Esophagus squamous epithelium (tissue), 5 donors: ENCODE data around the gene SCAMP1. TPM values are rescaled to one million over a fixed set of nuclear protein-coding genes. Genes with fewer than 3 reads are reported as not detected.

Experiments
- DNase-seq: peaks from one replicate; lab custom pipeline; 2025; lab: John Stamatoyannopoulos, UW
- H3K27ac ChIP-seq, 4 donors: fragments of 200-600 bp; sonication (generic); one replicate each; pipeline ENCODE4 v1.5.1; 2016 to 2019; ENCODE audit warnings: mild to moderate bottlenecking in 1 of 4
- H3K27me3 ChIP-seq, 4 donors: fragments of 200-600 bp; sonication (generic); 1 replicate in 3 of 4; 2 replicates in 1 of 4; pipeline versions ENCODE4 v1.5.1 to v1.6.0; 2017 to 2021; ENCODE audit warnings: antibody characterized with exemption in 1 of 4
- H3K36me3 ChIP-seq, 3 donors: fragments of 200-600 bp; sonication (generic); one replicate each; pipeline ENCODE4 v1.5.1; 2016 to 2019
- H3K4me1 ChIP-seq, 3 donors: fragments of 200-600 bp; sonication (generic); one replicate each; pipeline ENCODE4 v1.5.1; 2017 to 2019
- H3K4me3 ChIP-seq, 4 donors: fragments of 200-600 bp; sonication (generic); 1 replicate in 3 of 4; 2 replicates in 1 of 4; pipeline ENCODE4 v1.5.1; 2016 to 2019; ENCODE audit warnings: mild to moderate bottlenecking in 2 of 4, moderate library complexity in 1 of 4
- H3K9me3 ChIP-seq, 3 donors: fragments of 200-600 bp; sonication (generic); one replicate each; pipeline ENCODE4 v1.5.1; 2016 to 2019
- CTCF ChIP-seq, 6 experiments: fragments of 450-650 bp in 4 of 6; fragments of 200-600 bp in 2 of 6; sonication (generic) in 2 of 6; IDR thresholded peaks; one replicate each; pipeline ENCODE4 v1.5.1; 2016 to 2019; ENCODE audit warnings: antibody characterized with exemption in 6 of 6, mild to moderate bottlenecking in 4 of 6, moderate library complexity in 4 of 6
- POLR2A ChIP-seq, 4 donors: fragments of 450-650 bp; IDR thresholded peaks; one replicate each; pipeline ENCODE4 v1.6.1; 2017; ENCODE audit warnings: antibody characterized with exemption in 4 of 4, mild to moderate bottlenecking in 4 of 4, moderate library complexity in 3 of 4
- WGBS, 2 donors: methylation state at CpG; one replicate each; pipeline ENCODE4 v1.1.5; 2018; 5-methylcytosine and 5-hydroxymethylcytosine counted together
- intact Hi-C: fragments of 100-400 bp; cut with DNase I; formaldehyde crosslinking; loops from one replicate; pipeline ENCODE4 v1.15.0; 2022
- total RNA-seq, 4 donors: library from RNA; depleted of rRNA; stranded (reverse); fragments of >200 nt; gene quantifications; one replicate each; pipeline ENCODE4 v1.1.0, GENCODE V29; 2016
- donor health status: DM: yes; HTN: yes; CAD: no.

SCAMP1 gene
- total RNA-seq, 4 donors from 2014 or later: 15.2 to 27.6 (median 21.3) TPM

- Histone ChIP-seq H3K36me3 (no peaks in the 10 kb centered on the region), H3K4me3 (peak overlapping the region; percentile 25 to 63 (median 48)), H3K27ac (peak overlapping the region; percentile 44 to 73 (median 64)), H3K27me3 (peaks cover 0 to 19% (median 0%) of the 10 kb centered on the region in 4 donors), H3K9me3 (no peaks in the 10 kb centered on the region), H3K4me1 (peaks cover 21 to 51% (median 24%) of the 10 kb centered on the region in 3 donors)
- peak in 1 of 6 experiments; percentile 12 for TF ChIP-seq CTCF (IDR thresholded peaks at IDR 0.05)
- TF ChIP-seq POLR2A (IDR thresholded peaks at IDR 0.05): peak in 1 of 4 donors; percentile 35
- DNase-seq: no peak
- WGBS, 2 donors: 4 to 17% methylated on average over 11 to 17 of the region's 61 CpGs
- intact Hi-C loops: no loop called here
Measured at GRCh38 chr5:78509884-78510769, 149.7 kb downstream of the SCAMP1 start.

- DNase-seq: no peak
- peak overlapping the region in 3 of 4 donors; percentile 23 to 73 (median 45) for H3K27ac ChIP-seq
- H3K4me3 ChIP-seq: no peak overlapping the region
- WGBS, 2 donors: 83% methylated on average over 10 of the region's 10 CpGs
- intact Hi-C loops: no loop called here
- peaks cover 0 to 19% (median 0%) of the 10 kb centered on the region in 4 donors for H3K27me3 ChIP-seq
- no peaks in the 10 kb centered on the region for H3K36me3 ChIP-seq
- no peaks in the 10 kb centered on the region for H3K9me3 ChIP-seq
- no peak for TF ChIP-seq POLR2A (IDR thresholded peaks at IDR 0.05)
- TF ChIP-seq CTCF (IDR thresholded peaks at IDR 0.05): no peak
- H3K4me1 ChIP-seq: peaks cover 12 to 39% (median 14%) of the 10 kb centered on the region in 3 donors
Measured at GRCh38 chr5:78511121-78511906, 150.9 kb downstream of the SCAMP1 start.

- H3K27me3 ChIP-seq: peaks cover 0 to 19% (median 0%) of the 10 kb centered on the region in 4 donors
- no peaks in the 10 kb centered on the region for H3K36me3 ChIP-seq
- peaks cover 9 to 32% (median 10%) of the 10 kb centered on the region in 3 donors for H3K4me1 ChIP-seq
- no peak overlapping the region for H3K4me3 ChIP-seq
- H3K27ac ChIP-seq: no peak overlapping the region
- H3K9me3 ChIP-seq: no peaks in the 10 kb centered on the region
- intact Hi-C loops: no loop called here
- 80 to 97% methylated on average over 3 of the region's 3 CpGs for WGBS, 2 donors
- DNase-seq: no peak
- TF ChIP-seq CTCF (IDR thresholded peaks at IDR 0.05): no peak
- no peak for TF ChIP-seq POLR2A (IDR thresholded peaks at IDR 0.05)
Measured at GRCh38 chr5:78512435-78512834, 152.0 kb downstream of the SCAMP1 start.

GRCh38 chr5:78513441-78513840, 153.0 kb downstream of the SCAMP1 start:
- no peaks in the 10 kb centered on the region for H3K9me3 ChIP-seq
- H3K27me3 ChIP-seq: peaks cover 0 to 19% (median 0%) of the 10 kb centered on the region in 4 donors
- H3K36me3 ChIP-seq: no peaks in the 10 kb centered on the region
- intact Hi-C loops: no loop called here
- no peak overlapping the region for H3K4me3 ChIP-seq
- no peak for TF ChIP-seq CTCF (IDR thresholded peaks at IDR 0.05)
- TF ChIP-seq POLR2A (IDR thresholded peaks at IDR 0.05): no peak
- 73 to 86% methylated on average over 6 of the region's 6 CpGs for WGBS, 2 donors
- no peak overlapping the region for H3K27ac ChIP-seq
- DNase-seq: no peak
- H3K4me1 ChIP-seq: peaks cover 10 to 37% (median 12%) of the 10 kb centered on the region in 3 donors
